IMR-90 (cell line): ENCODE measurements around the gene ANAPC5. TPM values are rescaled to one million over a fixed set of nuclear protein-coding genes. Genes with fewer than 3 reads are reported as not detected.

Experiments
- ATAC-seq: fragments of 200-7000 bp; cut with Tn5 transposase; 2 replicates; pipeline ENCODE4 v1.9.1; 2020; ENCODE audit warnings: low read depth, mild to moderate bottlenecking, moderate library complexity
- BruUV-seq: library from RNA; stranded (reverse); fragments of 400-500 nt; replicated peaks from 2 replicates; lab custom pipeline; 2021; lab: Mats Ljungman, UMichigan
- CTCF ChIA-PET: fragments of 300-600 bp; formaldehyde crosslinking; extraction: SDS; loops from one replicate; lab custom pipeline; 2021; ENCODE audit warnings: antibody characterized with exemption; lab: Yijun Ruan, JAX
- POLR2A ChIA-PET: fragments of 300-600 bp; sonication (Branson Sonifier 250); formaldehyde crosslinking; loops from one replicate; lab custom pipeline; 2022; ENCODE audit warnings: antibody characterized with exemption; ENCODE audit not compliant: unreplicated experiment; lab: Charles Lee
- DNase-seq: peaks from one replicate; pipeline ENCODE4 v3.0.0; 2013
- H2AFZ ChIP-seq: replicated peaks from 2 replicates; pipeline ENCODE3; 2013; ENCODE audit warnings: low read length, mild to moderate bottlenecking; ENCODE audit not compliant: poor library complexity
- H2AK5ac ChIP-seq: 2 replicates; pipeline ENCODE4 v1.6.1; 2013; ENCODE audit warnings: low read depth, low read length, inconsistent platforms
- H2AK9ac ChIP-seq: replicated peaks from 2 replicates; pipeline ENCODE3; 2013; ENCODE audit warnings: mild to moderate bottlenecking, low read depth, low read length, moderate library complexity; ENCODE audit not compliant: poor library complexity
- H2BK120ac ChIP-seq: 2 replicates; pipeline ENCODE4 v1.6.1; 2013; ENCODE audit warnings: low read depth, low read length, inconsistent platforms
- H2BK15ac ChIP-seq: 3 replicates; pipeline ENCODE4 v1.6.1; 2013; ENCODE audit warnings: low read depth, low read length, inconsistent platforms
- H2BK20ac ChIP-seq: 2 replicates; pipeline ENCODE4 v1.6.1; 2013; ENCODE audit warnings: low read depth, mild to moderate bottlenecking, inconsistent platforms, low read length, moderate library complexity
- H2BK5ac ChIP-seq: 2 replicates; pipeline ENCODE4 v1.6.1; 2013; ENCODE audit warnings: mild to moderate bottlenecking, low read depth, low read length, inconsistent platforms; ENCODE audit not compliant: poor library complexity, severe bottlenecking
- H3K14ac ChIP-seq: replicated peaks from 2 replicates; pipeline ENCODE4 v1.6.1; 2013; ENCODE audit warnings: low read depth, low read length, inconsistent platforms
- H3K18ac ChIP-seq: 2 replicates; pipeline ENCODE4 v1.6.1; 2013; ENCODE audit warnings: low read depth, low read length, control low read depth
- H3K23ac ChIP-seq: 2 replicates; pipeline ENCODE4 v1.6.1; 2013; ENCODE audit warnings: low read depth, low read length, inconsistent platforms
- H3K27ac ChIP-seq: 2 replicates; pipeline ENCODE4 v1.5.1; 2013; ENCODE audit warnings: mild to moderate bottlenecking, control low read depth, low read length; ENCODE audit not compliant: insufficient read depth
- H3K27me3 ChIP-seq: 2 replicates; pipeline ENCODE4 v1.6.1; 2013; ENCODE audit warnings: low read length; ENCODE audit not compliant: control insufficient read depth, insufficient read depth
- H3K36me3 ChIP-seq: 2 replicates; pipeline ENCODE4 v1.6.1; 2013; ENCODE audit warnings: low read length, mixed read lengths; ENCODE audit not compliant: control insufficient read depth, insufficient read depth
- H3K4ac ChIP-seq: 2 replicates; pipeline ENCODE4 v1.6.1; 2013; ENCODE audit warnings: low read depth, low read length, inconsistent platforms
- H3K4me1 ChIP-seq: 2 replicates; pipeline ENCODE4 v1.6.1; 2013; ENCODE audit warnings: low read length, mixed read lengths; ENCODE audit not compliant: control insufficient read depth, insufficient read depth
- H3K4me2 ChIP-seq: 2 replicates; pipeline ENCODE4 v1.6.1; 2013; ENCODE audit warnings: low read depth, mild to moderate bottlenecking, control low read depth, low read length, moderate library complexity
- H3K4me3 ChIP-seq: 2 replicates; pipeline ENCODE4 v1.5.1; 2013; ENCODE audit warnings: low read depth, mild to moderate bottlenecking, control low read depth, low read length, moderate library complexity; ENCODE audit not compliant: insufficient read depth
- H3K56ac ChIP-seq: 2 replicates; pipeline ENCODE4 v1.6.1; 2013; ENCODE audit warnings: low read length, inconsistent platforms; ENCODE audit not compliant: insufficient read depth; ENCODE audit errors: extremely low read depth
- H3K79me1 ChIP-seq, 2 experiments: 2 replicates each; pipeline ENCODE4 v1.6.1; 2013; ENCODE audit warnings: low read length in 2 of 2, inconsistent platforms in 1 of 2, low read depth in 1 of 2
- H3K9ac ChIP-seq: 2 replicates; pipeline ENCODE4 v1.6.1; 2013; ENCODE audit warnings: low read depth, low read length, control low read depth
- H3K9me1 ChIP-seq: 2 replicates; pipeline ENCODE4 v1.6.1; 2013; ENCODE audit warnings: low read length, inconsistent platforms; ENCODE audit not compliant: insufficient read depth
- H3K9me3 ChIP-seq: 2 replicates; pipeline ENCODE4 v1.6.1; 2013; ENCODE audit warnings: low read length; ENCODE audit not compliant: control insufficient read depth, insufficient read depth
- H4K20me1 ChIP-seq: 2 replicates; pipeline ENCODE4 v1.6.1; 2013; ENCODE audit warnings: low read length, inconsistent platforms; ENCODE audit not compliant: insufficient read depth
- H4K5ac ChIP-seq: 2 replicates; pipeline ENCODE4 v1.6.1; 2013; ENCODE audit warnings: mild to moderate bottlenecking, low read depth, low read length, control low read depth
- H4K8ac ChIP-seq, 2 experiments: 2 replicates each; pipeline ENCODE4 v1.6.1; 2013; ENCODE audit warnings: low read depth in 2 of 2, low read length in 2 of 2, control low read depth in 1 of 2, inconsistent platforms in 1 of 2
- H4K91ac ChIP-seq: 2 replicates; pipeline ENCODE4 v1.6.1; 2013; ENCODE audit warnings: low read depth, low read length, inconsistent platforms; ENCODE audit not compliant: insufficient read depth
- BHLHE40 ChIP-seq: fragments of 150-350 bp; IDR thresholded peaks from 2 replicates; pipeline ENCODE4 v1.6.1; 2016; ENCODE audit warnings: mild to moderate bottlenecking, low read depth, low read length
- CEBPB ChIP-seq: IDR thresholded peaks from 2 replicates; pipeline ENCODE4 v1.6.1; 2012; ENCODE audit warnings: low read depth, low read length, improper control_type of control experiment
- ELK1 ChIP-seq: fragments of 150-350 bp; IDR thresholded peaks from 2 replicates; pipeline ENCODE4 v1.6.1; 2016; ENCODE audit warnings: low read depth, mild to moderate bottlenecking, low read length, moderate library complexity, borderline replicate concordance
- FOS ChIP-seq: fragments of 150-350 bp; IDR thresholded peaks from 2 replicates; pipeline ENCODE4 v1.6.1; 2016; ENCODE audit warnings: low read depth, low read length
- MAFK ChIP-seq: IDR thresholded peaks from 2 replicates; pipeline ENCODE4 v1.6.1; 2012; ENCODE audit warnings: low read depth, low read length, improper control_type of control experiment
- MAZ ChIP-seq: IDR thresholded peaks from 2 replicates; pipeline ENCODE4 v1.6.1; 2012; ENCODE audit warnings: low read depth, mild to moderate bottlenecking, low read length, improper control_type of control experiment, moderate library complexity, borderline replicate concordance
- MXI1 ChIP-seq: IDR thresholded peaks from 2 replicates; pipeline ENCODE4 v1.6.1; 2012; ENCODE audit warnings: low read depth, mild to moderate bottlenecking, low read length, moderate library complexity, borderline replicate concordance
- POLR2A ChIP-seq: IDR thresholded peaks from 2 replicates; pipeline ENCODE4 v1.6.1; 2012; ENCODE audit warnings: mild to moderate bottlenecking, low read depth, low read length
- RAD21 ChIP-seq: IDR thresholded peaks from 2 replicates; pipeline ENCODE4 v1.6.1; 2012; ENCODE audit warnings: low read length, improper control_type of control experiment
- RCOR1 ChIP-seq: IDR thresholded peaks from 2 replicates; pipeline ENCODE4 v1.6.1; 2012; ENCODE audit warnings: mild to moderate bottlenecking, low read length, improper control_type of control experiment; ENCODE audit not compliant: insufficient replicate concordance
- USF2 ChIP-seq: fragments of 150-350 bp; IDR thresholded peaks from 2 replicates; pipeline ENCODE4 v1.6.1; 2017; ENCODE audit warnings: mild to moderate bottlenecking, antibody characterized with exemption, low read length, low read depth
- WGBS, 2 experiments: methylation state at CpG; one replicate each; pipeline versions ENCODE4 v1.1.5 to v1.1.7; 2013; ENCODE audit warnings: missing lambda C conversion rate in 2 of 2; ENCODE audit not compliant: insufficient read length in 1 of 2; ENCODE audit errors: extremely low coverage in 2 of 2; 5-methylcytosine and 5-hydroxymethylcytosine counted together
- dilution Hi-C: fragments of 300-500 bp; cut with HindIII; formaldehyde crosslinking; loops from one replicate; pipeline ENCODE4 v1.14.3; 2018; ENCODE audit warnings: low sequenced_read_pairs; ENCODE audit not compliant: unreplicated experiment
- in situ Hi-C: fragments of 300-500 bp; cut with MboI; formaldehyde crosslinking; loops from 3 replicates; pipeline ENCODE4 v1.14.3; 2019; ENCODE audit warnings: low sequenced_read_pairs, inconsistent platforms, mixed read lengths
- intact Hi-C: fragments of 100-400 bp; cut with micrococcal nuclease; formaldehyde crosslinking; loops from 2 replicates; pipeline ENCODE4 v1.10.0; 2022
- polyA plus RNA-seq, 3 experiments: library from polyadenylated mRNA; depleted of rRNA; stranded (reverse); fragments of >200 nt; gene quantifications; 2 replicates each; pipeline ENCODE4 v1.2.3, GENCODE V29; 2012; ENCODE audit warnings: low replicate concordance in 1 of 3
- total RNA-seq: library from RNA; depleted of rRNA; stranded (reverse); fragments of >200 nt; gene quantifications from 2 replicates; pipeline ENCODE4 v1.2.3, GENCODE V29; 2012

Gene ANAPC5
- total and polyA plus RNA-seq, 2 of the 4 experiments (the other 2 are of a cell fraction) = 157 to 211 TPM

GRCh38 chr12:121399391-121400331 lies 47.5 kb upstream of the ANAPC5 start, which contains the start of gene RNF34:
Gene RNF34 (plus strand): TSS chr12:121400118. CDS start chr12:121400213, 95 bp downstream.
- TF ChIP-seq MAFK = no peak
- TF ChIP-seq RAD21 = peak; percentile 17; the same call in 1 of the 2 replicates
- TF ChIP-seq FOS = peak; percentile 20; the same call in 1 of the 2 replicates
- TF ChIP-seq BHLHE40 = peak; percentile 58; the same call in 1 of the 2 replicates
- TF ChIP-seq ELK1 = no peak
- TF ChIP-seq MXI1 = peak; percentile 85
- no peak for TF ChIP-seq CEBPB
- TF ChIP-seq POLR2A = peak; percentile 91
- peak; percentile 82 for TF ChIP-seq USF2
- no peak for TF ChIP-seq RCOR1
- peak; percentile 43; the same call in 1 of the 2 replicates for TF ChIP-seq MAZ
- Histone ChIP-seq H2BK120ac (0 out of 2 replicates have a peak within 1 kb of the TSS, but pooled peaks have one; percentile 24), H3K4me1 (no peaks in the 10 kb centered on the region; the same call in 1 of the 2 replicates), H3K18ac (no peak within 1 kb of the TSS), H3K14ac (peak within 1 kb of the TSS; percentile 91), H3K9me3 (no peaks in the 10 kb centered on the region), H3K56ac (peak within 1 kb of the TSS; percentile 81), H2BK20ac (no peak within 1 kb of the TSS), H3K4ac (peak within 1 kb of the TSS; percentile 90), H2BK15ac (no peak within 1 kb of the TSS), H3K4me3 (peak within 1 kb of the TSS; percentile 65), H4K20me1 (no peaks in the 10 kb centered on the region; the same call in 1 of the 2 replicates), H4K8ac (peak within 1 kb of the TSS; percentile 79 to 82), H3K36me3 (no peaks in the 10 kb centered on the region), H3K23ac (peak within 1 kb of the TSS; percentile 96), H3K4me2 (peak within 1 kb of the TSS; percentile 85), H3K27ac (peak within 1 kb of the TSS; percentile 68), H4K91ac (peak within 1 kb of the TSS; percentile 89), H2AK5ac (peak within 1 kb of the TSS; percentile 92), H2AFZ (peak within 1 kb of the TSS; percentile 94), H3K79me1 (peaks cover 9 to 37% of the 10 kb centered on the region in 2 experiments; a peak in 2 of 4 replicates), H3K27me3 (no peaks in the 10 kb centered on the region), H3K9me1 (no peaks in the 10 kb centered on the region), H3K9ac (peak within 1 kb of the TSS; percentile 86), H2BK5ac (peak within 1 kb of the TSS; percentile 53), H4K5ac (peak within 1 kb of the TSS; percentile 20; the same call in 1 of the 2 replicates), H2AK9ac (peak within 1 kb of the TSS; percentile 99)
- ATAC-seq (peak; percentile 98), DNase-seq (peak; percentile 97)
- WGBS, 2 experiments = 0% methylated on average over 51 of the region's 77 CpGs; no CpG with 5 or more reads in 1 of the 2 experiments
- CTCF ChIA-PET = interaction anchor here (1.3 to 2.1 kb wide), 2 partner anchors 25 to 47 kb away, joined by 4 to 7 read pairs; partner anchors contain the start of gene ANAPC5
- intact Hi-C loops = loop anchor here (1.0 to 5.0 kb wide), 2 partner anchors 47 to 67 kb away; partner anchors contain the start of gene ANAPC5
- dilution Hi-C loops = no loop called here
- BruUV-seq = no TSS peak
- POLR2A ChIA-PET = interaction anchor here (1.1 kb wide), 1 partner anchor 47 kb away, joined by 4 read pairs; the partner anchor contains the start of gene ANAPC5
- in situ Hi-C loops = no loop called here
